Neuronal stem cell (in vitro differentiated cells): ENCODE results near the gene RRAGC. TPM values are rescaled to one million over a fixed set of nuclear protein-coding genes. Genes with fewer than 3 reads are reported as not detected.

Experiments used
- small RNA-seq: library from polyadenylated mRNA; stranded (forward); fragments of <200 nt; extraction: miRNeasy Mini kit (QIAGEN cat#:217004); gene quantifications from one replicate; pipeline ENCODE3, GENCODE V24; 2013; ENCODE audit not compliant: insufficient read depth

The RRAGC gene

Small RNA genes within 50 kb of the gene (small RNA-seq; reads per million reads assigned to genes)
- not detected for gene GJA9-MYCBP
